ENCODE results near the gene AADAT.
"Not testable (repeated sequence)": the region's sequence is repeated elsewhere in the genome, so short reads cannot be mapped to it uniquely, and the experiment has no call there.

The AADAT gene

DNA sequence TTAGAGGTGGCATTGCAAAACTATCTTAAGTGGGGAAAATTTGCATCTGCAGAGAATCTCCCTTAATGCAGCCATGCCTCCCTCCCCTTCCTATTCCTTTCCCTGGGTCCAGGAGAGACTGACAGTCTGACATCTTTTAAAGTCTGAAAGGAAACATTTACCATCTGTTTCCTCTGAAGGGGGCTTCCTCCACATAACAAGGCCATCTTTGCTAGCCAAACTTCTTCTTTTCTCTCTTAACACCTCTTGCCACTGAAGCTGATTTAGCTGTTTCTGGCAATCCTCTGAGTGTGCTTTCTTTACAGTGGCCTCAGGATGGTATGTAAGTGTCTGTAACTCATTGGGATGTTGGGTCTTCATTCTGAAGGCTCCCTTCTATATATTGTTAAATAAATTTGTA is 34.6 kb upstream of the AADAT start:
- H3K27ac ChIP-seq, result no peak overlapping the region

GRCh38 chr4:170122252-170122651 is 32.5 kb upstream of the AADAT start:
- H3K27ac ChIP-seq, result no peak overlapping the region; the same call in 1 of the 2 replicates
- TF ChIP-seq ZFX (IDR thresholded peaks at IDR 0.05), result no peak

More for the DNA sequence above, 34.6 kb upstream of the AADAT start:
- TF ChIP-seq ZFX (IDR thresholded peaks at IDR 0.05), result no peak
- TF ChIP-seq, protein P1, sequence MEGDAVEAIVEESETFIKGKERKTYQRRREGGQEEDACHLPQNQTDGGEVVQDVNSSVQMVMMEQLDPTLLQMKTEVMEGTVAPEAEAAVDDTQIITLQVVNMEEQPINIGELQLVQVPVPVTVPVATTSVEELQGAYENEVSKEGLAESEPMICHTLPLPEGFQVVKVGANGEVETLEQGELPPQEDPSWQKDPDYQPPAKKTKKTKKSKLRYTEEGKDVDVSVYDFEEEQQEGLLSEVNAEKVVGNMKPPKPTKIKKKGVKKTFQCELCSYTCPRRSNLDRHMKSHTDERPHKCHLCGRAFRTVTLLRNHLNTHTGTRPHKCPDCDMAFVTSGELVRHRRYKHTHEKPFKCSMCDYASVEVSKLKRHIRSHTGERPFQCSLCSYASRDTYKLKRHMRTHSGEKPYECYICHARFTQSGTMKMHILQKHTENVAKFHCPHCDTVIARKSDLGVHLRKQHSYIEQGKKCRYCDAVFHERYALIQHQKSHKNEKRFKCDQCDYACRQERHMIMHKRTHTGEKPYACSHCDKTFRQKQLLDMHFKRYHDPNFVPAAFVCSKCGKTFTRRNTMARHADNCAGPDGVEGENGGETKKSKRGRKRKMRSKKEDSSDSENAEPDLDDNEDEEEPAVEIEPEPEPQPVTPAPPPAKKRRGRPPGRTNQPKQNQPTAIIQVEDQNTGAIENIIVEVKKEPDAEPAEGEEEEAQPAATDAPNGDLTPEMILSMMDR (conservative IDR thresholded peaks at IDR 0.05), result no peak

DNA sequence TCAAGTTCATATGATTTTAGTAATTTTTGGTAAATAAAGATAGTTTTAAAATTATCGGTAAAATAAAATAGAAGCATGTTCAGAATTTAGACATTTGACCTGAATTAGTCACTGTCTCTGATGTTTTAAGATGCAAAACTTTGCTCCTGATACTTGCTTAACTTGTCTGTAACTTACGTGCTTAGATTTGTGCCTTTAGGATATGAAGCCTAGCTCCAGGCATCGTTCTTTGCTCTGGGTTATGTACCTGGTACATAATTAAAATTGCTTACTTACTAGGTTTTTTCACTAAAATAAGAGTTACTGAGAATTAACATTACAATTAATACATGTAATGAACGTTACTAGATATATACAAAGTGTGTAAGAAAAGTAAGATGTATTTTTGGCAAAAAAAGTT is 24.9 kb upstream of the AADAT start:
- TF ChIP-seq, protein P1 (conservative IDR thresholded peaks at IDR 0.05), result no peak
- no peak for TF ChIP-seq ZFX (IDR thresholded peaks at IDR 0.05)

GRCh38 chr4:170114183-170114582 is 24.4 kb upstream of the AADAT start:
- H3K27ac ChIP-seq, result not testable (repeated sequence)

More for the DNA sequence above, 24.9 kb upstream of the AADAT start:
- H3K27ac ChIP-seq, result no peak overlapping the region

- no peak for TF ChIP-seq ZFX (IDR thresholded peaks at IDR 0.05)
- TF ChIP-seq, protein P1 (conservative IDR thresholded peaks at IDR 0.05), result no peak
- H3K27ac ChIP-seq, result no peak overlapping the region
These were observed 21.8 kb upstream of the AADAT start for GRCh38 chr4:170111546-170111945.

DNA sequence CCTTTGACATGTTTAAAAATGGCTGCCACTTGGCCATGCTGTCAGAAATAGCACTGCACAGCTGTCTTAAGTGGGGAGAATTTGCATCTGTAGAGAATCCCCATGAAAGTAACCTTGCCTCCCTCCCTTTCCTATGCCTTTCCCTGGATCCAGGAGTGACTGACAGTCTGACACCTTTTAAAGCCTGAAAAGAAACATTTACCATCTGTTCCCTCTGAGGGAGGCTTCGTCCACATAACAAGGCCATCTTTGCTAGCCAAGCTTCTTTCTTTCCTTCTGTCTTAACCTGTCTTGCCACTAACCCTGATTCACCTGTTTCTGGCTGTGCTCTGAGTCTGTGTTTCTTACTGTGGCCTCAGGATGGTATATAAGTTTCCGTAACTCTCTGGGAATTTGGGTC is 21.3 kb upstream of the AADAT start:
- no peak overlapping the region for H3K27ac ChIP-seq
- TF ChIP-seq, protein P1 (conservative IDR thresholded peaks at IDR 0.05), result no peak
- no peak for TF ChIP-seq ZFX (IDR thresholded peaks at IDR 0.05)

- no peak for TF ChIP-seq ZFX (IDR thresholded peaks at IDR 0.05)
- TF ChIP-seq, protein P1 (conservative IDR thresholded peaks at IDR 0.05), result no peak
- H3K27ac ChIP-seq, result no peak overlapping the region
These were observed 20.5 kb upstream of the AADAT start for GRCh38 chr4:170110285-170110672.

DNA sequence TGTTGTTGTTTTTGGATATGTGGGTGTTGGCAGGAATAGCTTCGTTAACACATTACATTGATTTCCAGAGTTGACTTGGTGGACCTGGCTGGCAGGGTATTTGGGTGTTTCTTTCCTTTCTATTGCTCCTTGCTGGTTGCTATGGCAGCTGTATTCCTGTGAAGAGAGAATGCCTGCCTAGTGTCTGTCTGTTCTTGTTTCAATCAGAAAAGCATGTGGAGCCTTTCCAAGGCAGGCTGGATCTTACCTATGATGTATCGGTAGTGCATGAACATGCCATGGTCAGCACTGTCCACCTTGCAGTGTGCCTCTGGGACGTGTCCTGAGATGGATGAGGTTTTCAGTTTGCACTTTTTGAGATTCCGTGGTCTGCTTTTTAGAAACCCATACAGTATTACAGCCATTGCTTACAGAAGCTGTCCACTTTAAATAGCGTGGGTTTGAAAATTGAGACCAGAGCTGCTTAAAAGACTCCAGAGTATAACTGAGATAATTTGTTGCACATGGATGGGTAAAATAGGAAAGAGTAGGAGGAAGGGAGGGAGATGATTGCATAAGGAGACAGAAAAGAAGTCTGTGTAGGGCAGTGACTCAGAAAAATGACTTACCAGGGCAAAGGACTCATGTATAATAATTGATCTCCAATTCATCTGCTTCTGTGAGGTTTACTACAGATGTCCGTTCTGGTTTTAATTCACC is 20.0 kb upstream of the AADAT start:
- H3K27ac ChIP-seq, result no peak overlapping the region
- no peak for TF ChIP-seq ZFX (IDR thresholded peaks at IDR 0.05)

- H3K27ac ChIP-seq, result no peak overlapping the region
- TF ChIP-seq, protein P1 (conservative IDR thresholded peaks at IDR 0.05), result no peak
- TF ChIP-seq ZFX (IDR thresholded peaks at IDR 0.05), result no peak
These were observed 17.1 kb upstream of the AADAT start for GRCh38 chr4:170106900-170107299.
